NCI-H526 treated with DMSO at 0.1 percent for 48 hours (cell line): Measurements from ENCODE around the gene PSMB3.

Experiments
- DNase-seq: peaks from one replicate; lab custom pipeline; 2025; lab: John Stamatoyannopoulos, UW

PSMB3 gene

GRCh38 chr17:38733982-38734973, 18.3 kb upstream of the PSMB3 start:
- DNase-seq, result no peak

- DNase-seq, result no peak
Measured at GRCh38 chr17:38735161-38735997, 17.2 kb upstream of the PSMB3 start.

- no peak for DNase-seq
Measured at GRCh38 chr17:38738007-38738662, 14.4 kb upstream of the PSMB3 start.

GRCh38 chr17:38738686-38739085, 13.9 kb upstream of the PSMB3 start:
- DNase-seq, result no peak

- no peak for DNase-seq
Measured at GRCh38 chr17:38739305-38739704, 13.2 kb upstream of the PSMB3 start.

GRCh38 chr17:38740044-38740443, 12.5 kb upstream of the PSMB3 start:
- no peak for DNase-seq

- no peak for DNase-seq
Measured at GRCh38 chr17:38740806-38741205, 11.7 kb upstream of the PSMB3 start.

GRCh38 chr17:38741461-38741860, 11.1 kb upstream of the PSMB3 start:
- DNase-seq, result no peak

GRCh38 chr17:38741921-38742410, 10.6 kb upstream of the PSMB3 start:
- DNase-seq, result no peak

- DNase-seq, result no peak
Measured at GRCh38 chr17:38742411-38743308, 9.9 kb upstream of the PSMB3 start.

- DNase-seq, result no peak
Measured at GRCh38 chr17:38743556-38744171, 8.9 kb upstream of the PSMB3 start.

- no peak for DNase-seq
Measured at GRCh38 chr17:38745545-38745944, 7.0 kb upstream of the PSMB3 start.

GRCh38 chr17:38746004-38746848, 6.3 kb upstream of the PSMB3 start:
- no peak for DNase-seq

- no peak for DNase-seq
Measured at GRCh38 chr17:38746849-38747462, 5.6 kb upstream of the PSMB3 start.

- DNase-seq, result no peak
Measured at GRCh38 chr17:38747463-38748148, 4.9 kb upstream of the PSMB3 start.

- peak; percentile 83 for DNase-seq
Measured at GRCh38 chr17:38748149-38748891, 4.2 kb upstream of the PSMB3 start, which contains the start of gene PCGF2. Gene PCGF2, minus strand, starts transcription at chr17:38748336. Its CDS starts 7,934 bp downstream, at chr17:38740402.

- DNase-seq, result no peak
Measured at GRCh38 chr17:38748892-38749222, 3.7 kb upstream of the PSMB3 start.
